ENCODE data around the gene RTN4R.
"Not testable (repeated sequence)": the region's sequence is repeated elsewhere in the genome, so short reads cannot be mapped to it uniquely, and the experiment has no call there.

The RTN4R gene

GRCh38 chr22:20286784-20287423 is 18.8 kb upstream of the RTN4R start:
- FAIRE-seq; DNase-seq (ENCODE audit: low spot score): not testable (repeated sequence)

GRCh38 chr22:20286312-20286660 is 18.2 kb upstream of the RTN4R start:
- not testable (repeated sequence) for FAIRE-seq

GRCh38 chr22:20285473-20286311 is 17.6 kb upstream of the RTN4R start:
- FAIRE-seq, result not testable (repeated sequence)

More at GRCh38 chr22:20286312-20286660, 18.2 kb upstream of the RTN4R start:
- DNase-seq (ENCODE audit: low spot score), result not testable (repeated sequence)

GRCh38 chr22:20284471-20285086 is 16.5 kb upstream of the RTN4R start:
- no peak for DNase-seq (ENCODE audit: low spot score)
- no peak for FAIRE-seq

More at GRCh38 chr22:20285473-20286311, 17.6 kb upstream of the RTN4R start:
- peak; percentile 21 for DNase-seq (ENCODE audit: low spot score)

- DNase-seq (ENCODE audit: low spot score) (no peak), FAIRE-seq (no peak)
Observed at GRCh38 chr22:20283674-20284066, 15.6 kb upstream of the RTN4R start.

GRCh38 chr22:20282901-20283673 is 15.0 kb upstream of the RTN4R start:
- FAIRE-seq, result no peak
- no peak for DNase-seq (ENCODE audit: low spot score)

- no peak for DNase-seq (ENCODE audit: low spot score)
- FAIRE-seq, result no peak
Observed at GRCh38 chr22:20281891-20282290, 13.8 kb upstream of the RTN4R start.

GRCh38 chr22:20281473-20281872 is 13.4 kb upstream of the RTN4R start:
- DNase-seq (ENCODE audit: low spot score); FAIRE-seq: not testable (repeated sequence)

GRCh38 chr22:20280866-20281265 is 12.7 kb upstream of the RTN4R start:
- FAIRE-seq, result no peak
- no peak for DNase-seq (ENCODE audit: low spot score)

- FAIRE-seq; DNase-seq (ENCODE audit: low spot score): not testable (repeated sequence)
Observed at GRCh38 chr22:20280163-20280562, 12.0 kb upstream of the RTN4R start.

GRCh38 chr22:20279662-20280134 is 11.6 kb upstream of the RTN4R start:
- DNase-seq (ENCODE audit: low spot score) (peak; percentile 48), FAIRE-seq (peak; percentile 27)

- not testable (repeated sequence) for DNase-seq (ENCODE audit: low spot score); FAIRE-seq
Observed at GRCh38 chr22:20278726-20279490, 10.8 kb upstream of the RTN4R start.

GRCh38 chr22:20277936-20278635 is 10.0 kb upstream of the RTN4R start:
- FAIRE-seq; DNase-seq (ENCODE audit: low spot score): not testable (repeated sequence)

GRCh38 chr22:20276468-20276867 is 8.3 kb upstream of the RTN4R start:
- DNase-seq (ENCODE audit: low spot score) (no peak), FAIRE-seq (no peak)

- no peak for FAIRE-seq
- DNase-seq (ENCODE audit: low spot score), result no peak
Observed at GRCh38 chr22:20275836-20276235, 7.7 kb upstream of the RTN4R start.

- DNase-seq (ENCODE audit: low spot score); FAIRE-seq: not testable (repeated sequence)
Observed at GRCh38 chr22:20275325-20275724, 7.2 kb upstream of the RTN4R start.

- FAIRE-seq; DNase-seq (ENCODE audit: low spot score): not testable (repeated sequence)
Observed at GRCh38 chr22:20274374-20274773, 6.3 kb upstream of the RTN4R start.

GRCh38 chr22:20273758-20274181 is 5.7 kb upstream of the RTN4R start:
- FAIRE-seq, result no peak
- DNase-seq (ENCODE audit: low spot score), result no peak

- FAIRE-seq, result no peak
- no peak for DNase-seq (ENCODE audit: low spot score)
Observed at GRCh38 chr22:20272700-20273099, 4.6 kb upstream of the RTN4R start.

GRCh38 chr22:20272174-20272573 is 4.1 kb upstream of the RTN4R start:
- DNase-seq (ENCODE audit: low spot score) (no peak), FAIRE-seq (no peak)

All from RCC 7860 (cell line).